HCEC 1CT (cell line): ENCODE results near the gene GDAP1L1.
"Not testable (repeated sequence)": the region's sequence is repeated elsewhere in the genome, so short reads cannot be mapped to it uniquely, and the experiment has no call there.

Experiments
- DNase-seq: peaks from one replicate; pipeline ENCODE4 v3.0.0-alpha.2; 2017

GDAP1L1 gene

DNA sequence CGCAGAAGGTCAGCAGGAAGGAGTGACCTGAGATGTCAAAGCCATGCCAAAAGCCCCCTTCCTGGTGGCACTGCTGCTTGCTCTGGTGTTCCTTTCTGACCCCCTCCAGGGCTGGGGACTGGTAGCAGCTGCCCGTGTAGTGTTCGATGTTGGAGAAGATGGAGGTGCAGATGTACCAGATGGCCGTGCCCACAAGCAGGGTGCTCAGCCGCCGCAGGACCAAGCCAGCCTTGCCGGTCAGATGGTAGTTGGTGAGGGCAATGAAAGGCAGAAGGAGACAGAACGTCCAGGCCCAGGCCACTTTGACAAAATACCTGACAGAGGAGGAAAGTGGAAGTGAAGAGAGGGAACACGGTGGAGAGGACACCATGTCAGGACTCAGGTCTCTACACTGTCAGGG, 59.8 kb downstream of the GDAP1L1 start:
- DNase-seq = no peak

DNA sequence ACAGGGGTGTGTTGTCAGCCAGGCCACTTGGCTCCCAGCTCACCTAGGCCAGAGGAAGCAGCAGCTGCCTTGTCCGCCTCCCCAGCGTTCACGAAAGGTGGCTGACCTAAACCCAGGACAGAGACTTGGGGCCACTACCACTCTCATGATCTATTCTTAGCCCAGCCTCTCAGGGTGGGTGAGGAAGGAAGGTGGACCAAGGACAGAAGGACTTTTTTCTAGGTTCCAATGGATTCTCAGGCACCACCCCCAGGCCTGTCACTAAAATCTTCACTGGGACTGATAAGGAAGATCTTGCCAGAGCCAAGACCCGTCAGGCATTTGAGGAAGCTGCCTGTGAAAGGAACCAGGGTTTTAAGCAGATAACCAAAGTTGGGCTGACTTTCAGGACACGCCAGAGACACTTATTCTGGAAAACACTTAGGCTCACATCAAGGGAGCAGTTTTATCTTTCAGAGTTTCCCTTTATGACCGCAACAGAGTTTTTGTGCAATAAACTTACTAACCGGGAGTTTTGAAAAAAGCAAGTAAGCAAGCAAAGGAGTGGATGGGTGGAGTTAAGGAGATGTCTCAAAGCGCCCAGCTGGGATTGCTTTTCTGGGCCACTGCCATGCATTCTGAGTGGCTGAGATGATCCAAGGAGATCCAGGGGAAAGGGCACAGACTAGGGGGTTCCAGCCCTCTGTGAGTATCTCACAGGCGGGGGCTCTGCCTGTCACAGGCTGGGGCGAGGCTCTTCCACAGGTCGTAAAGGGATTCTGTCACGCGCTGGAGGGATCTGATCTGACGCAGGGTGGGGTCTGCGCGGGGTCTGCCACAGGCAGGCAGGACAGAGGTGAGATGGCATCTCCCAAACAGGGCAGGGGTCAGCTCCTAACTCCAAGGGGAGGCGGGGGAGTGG, 62.9 kb downstream of the GDAP1L1 start:
- peak; percentile 66 for DNase-seq

DNA sequence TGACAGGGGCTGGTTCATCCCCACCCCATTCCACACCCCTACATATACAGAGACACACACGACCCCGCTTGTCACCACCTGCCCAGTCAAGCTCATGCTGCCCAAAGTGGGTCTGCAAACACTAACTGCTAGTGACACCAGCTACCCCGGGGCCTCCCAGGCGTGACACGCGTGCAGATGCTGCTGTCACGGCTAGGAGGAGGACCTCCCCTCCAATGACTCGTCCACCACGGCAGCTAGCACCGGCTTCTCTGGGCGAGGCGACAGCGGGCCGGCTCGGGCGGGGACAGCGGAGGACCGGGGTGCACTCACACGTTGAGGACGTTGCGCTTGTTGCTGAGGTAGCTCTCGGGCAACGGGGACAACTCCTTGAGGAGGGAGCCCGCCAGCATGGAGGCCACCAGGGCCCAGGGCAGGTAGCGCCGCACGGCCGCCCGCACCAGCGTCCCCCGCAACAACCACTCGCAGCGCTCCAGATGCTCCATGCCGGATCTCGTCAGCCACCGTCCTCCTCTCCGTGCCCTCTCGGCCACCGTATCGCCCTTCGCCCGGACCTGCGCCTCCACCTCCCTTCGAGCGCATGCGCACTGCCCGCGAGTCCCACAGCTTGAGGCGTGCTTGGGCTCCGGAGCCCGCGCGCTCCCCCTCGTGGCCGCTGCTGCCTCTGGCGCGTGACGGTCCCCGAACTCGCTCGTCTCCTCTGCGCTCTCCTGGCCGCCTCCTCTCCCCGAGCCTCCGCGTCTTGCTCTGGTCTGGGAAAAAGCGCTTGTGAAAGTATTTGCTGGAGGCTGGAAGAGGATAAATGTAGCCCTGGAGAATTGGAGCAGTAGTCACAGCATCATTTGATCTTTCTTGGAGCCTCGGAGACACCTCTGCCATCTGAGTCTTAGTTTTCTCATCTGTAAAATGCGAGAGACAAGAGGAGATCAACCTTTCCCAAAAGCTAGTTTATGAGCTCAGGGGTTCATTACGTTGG, 63.8 kb downstream of the GDAP1L1 start, which contains the start of gene FITM2:
Gene FITM2, minus strand, starts transcription at position 539 of the 976 bp plus-strand sequence. Its CDS starts 54 bp downstream, at position 485.
- peak; percentile 92 for DNase-seq

DNA sequence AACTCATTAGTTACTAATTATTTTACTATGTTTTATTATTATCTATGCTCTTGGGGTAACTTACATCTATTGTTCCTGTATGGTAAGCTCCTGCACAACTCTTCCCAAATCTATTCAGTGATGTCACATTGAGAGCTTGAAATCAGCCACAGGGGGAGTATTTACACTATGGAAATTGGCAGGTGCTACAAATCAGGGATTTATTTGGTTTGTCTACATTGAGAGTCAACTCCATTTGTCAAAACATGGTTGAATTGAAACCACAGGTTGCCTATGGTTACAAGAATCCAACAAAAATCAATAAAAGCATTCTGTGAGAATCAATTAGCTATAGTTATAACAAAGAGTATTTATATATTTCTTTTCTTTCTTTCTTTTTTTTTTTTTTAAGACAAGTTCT, 67.8 kb downstream of the GDAP1L1 start:
- no peak for DNase-seq

DNA sequence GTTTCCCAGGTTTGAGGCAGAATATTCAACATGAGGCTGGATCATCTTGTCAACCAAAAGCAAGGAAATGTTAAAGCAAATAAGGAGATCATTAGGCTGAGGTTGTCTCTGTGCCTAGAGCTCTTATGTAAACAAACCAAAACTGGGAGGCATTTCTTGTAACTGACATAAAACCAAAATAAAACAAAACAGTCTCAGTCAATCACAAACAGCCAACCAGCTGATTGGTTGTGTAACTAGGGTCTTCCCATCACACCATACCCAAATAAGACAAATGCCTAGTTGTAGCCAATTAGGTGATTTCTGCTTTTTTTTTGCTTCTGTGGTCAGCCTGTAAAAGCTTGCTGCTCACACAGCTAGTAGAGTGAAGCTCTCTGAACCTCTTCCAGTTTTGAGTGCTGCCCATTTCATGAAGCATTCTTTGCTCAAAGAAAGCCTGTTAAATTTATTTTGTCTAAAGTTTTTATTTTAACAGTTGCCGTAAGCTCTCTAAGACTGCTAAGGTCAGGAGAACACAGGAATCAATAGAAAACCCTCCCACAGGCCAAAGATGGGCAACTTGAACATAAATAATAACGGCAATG, 72.8 kb downstream of the GDAP1L1 start:
- peak; percentile 55 for DNase-seq

DNA sequence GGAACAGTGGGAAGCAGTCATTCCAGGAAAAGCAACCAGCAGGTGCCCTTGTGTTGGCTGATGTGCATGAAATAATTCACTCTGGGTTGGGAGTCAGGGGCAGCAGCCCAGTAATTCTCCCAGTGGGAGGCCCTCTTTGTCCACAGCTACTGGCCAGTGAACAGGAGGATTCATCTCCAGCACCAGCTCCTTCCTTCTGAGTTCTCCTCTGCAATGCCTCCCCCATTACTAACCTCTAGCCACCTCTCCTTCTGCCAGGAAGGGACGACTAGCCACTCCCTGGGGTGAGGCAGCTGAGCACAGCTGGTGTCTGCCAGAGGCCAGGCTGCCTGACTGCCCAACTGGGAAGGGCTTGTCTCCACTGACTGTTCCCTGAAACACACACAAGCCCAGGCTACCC, 77.2 kb downstream of the GDAP1L1 start:
- peak; percentile 10 for DNase-seq

DNA sequence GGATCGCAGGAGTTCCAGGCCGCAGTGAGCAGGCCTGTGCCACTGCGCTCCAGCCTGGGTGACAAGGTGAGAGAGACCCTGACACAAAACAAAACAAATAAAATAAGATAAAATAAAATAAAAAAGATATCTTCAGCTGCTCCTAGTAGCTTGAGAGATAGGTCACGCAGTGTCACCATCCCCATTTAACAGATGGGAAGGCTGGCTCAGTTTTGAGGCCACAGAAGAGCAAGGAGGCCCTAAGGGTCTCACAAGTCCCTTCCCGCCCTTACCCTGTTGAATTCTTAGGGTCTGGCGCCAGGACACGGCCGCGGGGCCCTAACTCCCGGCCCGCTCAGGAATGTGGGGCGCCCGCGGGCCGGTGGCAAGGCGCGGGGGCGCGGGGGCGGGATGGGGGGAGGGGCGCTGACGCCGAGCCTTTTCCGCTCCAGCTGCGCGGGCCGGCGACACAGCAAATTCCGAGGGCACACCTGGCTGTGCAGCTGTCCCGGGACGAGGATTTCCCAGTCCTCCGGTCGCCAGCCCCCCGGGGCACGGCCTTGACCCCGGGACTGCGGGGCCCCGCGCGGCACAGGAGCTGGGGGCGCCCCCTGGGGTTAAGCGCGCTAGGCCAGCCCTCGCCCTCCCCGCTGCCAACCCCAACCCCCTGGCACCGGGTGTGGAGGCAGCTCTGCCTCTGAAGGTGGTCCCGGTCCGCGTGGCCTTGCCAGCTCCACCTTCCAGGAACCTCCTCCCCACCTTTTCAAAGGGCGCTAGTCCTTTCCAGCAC, 79.5 kb downstream of the GDAP1L1 start:
- no peak for DNase-seq

DNA sequence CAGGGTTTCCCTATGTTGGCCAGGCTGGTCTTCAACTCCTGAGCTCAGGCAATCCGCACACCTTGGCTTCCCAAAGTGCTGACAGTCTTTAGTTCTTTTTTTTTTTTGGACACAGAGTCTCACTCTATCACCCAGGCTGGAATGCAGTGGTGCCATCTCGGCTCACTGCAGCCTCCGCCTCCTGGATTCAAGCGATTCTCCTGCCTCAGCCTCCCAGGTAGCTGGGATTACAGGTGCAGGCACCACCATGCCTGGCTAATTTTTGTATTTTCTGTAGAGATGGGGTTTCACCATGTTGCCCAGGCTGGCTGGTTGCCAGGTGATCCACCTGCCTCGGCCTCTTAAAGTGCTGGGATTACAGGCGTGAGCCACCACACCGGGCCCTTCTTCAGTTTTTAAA, 80.6 kb downstream of the GDAP1L1 start:
- not testable (repeated sequence) for DNase-seq

DNA sequence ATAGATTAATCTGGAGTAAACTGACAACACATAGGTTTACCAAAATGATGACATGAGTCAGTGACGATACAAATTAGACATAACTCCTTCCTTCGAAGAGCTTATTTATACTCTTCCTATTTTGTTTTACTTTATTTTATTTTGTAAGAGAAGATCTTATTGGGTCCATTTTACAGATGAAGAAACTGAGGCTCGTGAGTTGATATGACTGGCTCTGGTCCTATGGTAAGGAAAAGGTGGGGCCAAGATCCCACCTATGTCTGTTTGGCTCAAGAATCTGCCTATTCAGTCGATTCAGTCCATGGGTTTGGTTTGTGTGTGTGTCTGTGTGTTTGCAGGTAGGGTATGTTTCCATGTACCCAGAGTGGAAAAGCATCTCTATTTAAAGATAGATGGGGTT, 81.3 kb downstream of the GDAP1L1 start:
- no peak for DNase-seq
